Lung (tissue), 12 donors: ENCODE measurements around the gene KCNIP2. TPM values are rescaled to one million over a fixed set of nuclear protein-coding genes. Genes with fewer than 3 reads are reported as not detected.

Experiments used
- ATAC-seq: fragments of 200-7000 bp; cut with Tn5 transposase; one replicate; pipeline ENCODE4 v1.9.1; 2020; ENCODE audit warnings: moderate number of reproducible peaks; ENCODE audit not compliant: insufficient read depth, low FRiP score
- DNase-seq, 3 donors: peaks; one replicate each; pipeline ENCODE4 v3.0.0-alpha.2; 2013 to 2017
- H3K27ac ChIP-seq, 2 donors: one replicate each; pipeline ENCODE4 v1.5.1; 2013; ENCODE audit warnings: mild to moderate bottlenecking in 2 of 2, moderate library complexity in 2 of 2, control low read depth in 1 of 2, inconsistent platforms in 1 of 2, low read depth in 1 of 2, low read length in 1 of 2
- H3K27me3 ChIP-seq, 3 donors: one replicate each; pipeline ENCODE4 v1.5.1; 2013; ENCODE audit warnings: low read length in 2 of 3; ENCODE audit not compliant: control insufficient read depth in 3 of 3, insufficient read depth in 3 of 3
- H3K36me3 ChIP-seq, 4 donors: one replicate each; pipeline ENCODE4 v1.5.1; 2013; ENCODE audit warnings: low read length in 4 of 4, mild to moderate bottlenecking in 1 of 4, moderate library complexity in 1 of 4; ENCODE audit not compliant: control insufficient read depth in 4 of 4, insufficient read depth in 4 of 4
- H3K4me1 ChIP-seq, 5 donors: one replicate each; pipeline ENCODE4 v1.5.1; 2013; ENCODE audit warnings: low read length in 5 of 5, mild to moderate bottlenecking in 2 of 5, moderate library complexity in 1 of 5; ENCODE audit not compliant: control insufficient read depth in 5 of 5, insufficient read depth in 5 of 5
- H3K4me3 ChIP-seq: one replicate; pipeline ENCODE4 v1.5.1; 2013; ENCODE audit warnings: mild to moderate bottlenecking, control low read depth, moderate library complexity
- H3K9ac ChIP-seq, 2 donors: one replicate each; pipeline ENCODE4 v1.5.1; 2013; ENCODE audit warnings: low read length in 2 of 2, control low read depth in 1 of 2; ENCODE audit not compliant: insufficient read depth in 1 of 2
- H3K9me3 ChIP-seq, 4 donors: one replicate each; pipeline ENCODE4 v1.5.1; 2013; ENCODE audit warnings: low read length in 3 of 4, mild to moderate bottlenecking in 1 of 4, moderate library complexity in 1 of 4; ENCODE audit not compliant: control insufficient read depth in 4 of 4, insufficient read depth in 3 of 4
- WGBS, 2 donors: extraction: QIAGEN DNeasy Blood & Tissue Kit; methylation state at CpG; one replicate each; pipeline ENCODE4 v1.1.7; 2013; 5-methylcytosine and 5-hydroxymethylcytosine counted together
- polyA plus RNA-seq, 2 donors: library from polyadenylated mRNA; stranded (reverse); fragments of 200-250 nt; gene quantifications; one replicate each; pipeline ENCODE4 v1.2.1, GENCODE V29; 2013
- total RNA-seq, 2 donors: library from RNA; depleted of rRNA in 1 of 2; stranded (reverse); fragments of >200 nt in 1 of 2; gene quantifications; one replicate each; pipeline ENCODE4 v1.2.1, GENCODE V29; 2014 to 2021
- TF ChIP-seq, protein P1 (sequence below): IDR thresholded peaks from 2 replicates; pipeline ENCODE4 v1.5.1; 2012; ENCODE audit warnings: mild to moderate bottlenecking; ENCODE audit errors: control extremely low read depth, extremely low read depth
- donor health status: control.
- donor health status: control.
- donor health status: Bipolar disorder and iron deficiency.
- donor health status: healthy.
- donor health status: DM: yes; HTN: yes; CAD: no.

Gene KCNIP2
- total and polyA plus RNA-seq, 4 donors: 0.37 to 3.1 (median 2.1) TPM

DNA sequence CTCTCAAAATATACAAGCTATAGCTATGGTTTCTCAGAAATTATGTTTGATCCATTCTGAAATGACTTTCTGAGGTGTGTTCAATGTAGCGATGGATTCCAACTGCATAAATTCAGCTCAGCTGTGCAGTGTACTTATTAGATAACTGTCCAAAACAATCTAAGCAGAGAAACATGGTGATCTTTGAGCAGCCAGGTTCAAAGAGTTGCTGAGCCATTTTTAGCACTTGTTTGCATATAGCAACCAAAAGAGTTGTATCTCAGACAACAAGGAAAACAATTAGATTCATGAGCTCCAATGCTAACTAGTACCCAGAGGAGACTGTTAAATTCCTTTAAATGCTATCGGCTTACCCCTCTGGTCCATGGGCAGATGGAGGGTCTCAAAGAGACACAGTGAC, 15.9 kb upstream of the KCNIP2 start:
- 98 to 99% methylated on average over 2 of the region's 2 CpGs for WGBS, 2 donors
- DNase-seq (no peak), ATAC-seq (no peak)
- Histone ChIP-seq H3K27ac (no peak overlapping the region), H3K4me3 (no peak overlapping the region), H3K27me3 (no peaks in the 10 kb centered on the region), H3K9ac (no peak overlapping the region), H3K36me3 (peaks cover 0 to 4% (median 2%) of the 10 kb centered on the region in 4 donors), H3K9me3 (peaks cover 0 to 9% (median 0%) of the 10 kb centered on the region in 4 donors), H3K4me1 (peaks cover 0 to 25% (median 0%) of the 10 kb centered on the region in 5 donors)
- TF ChIP-seq, protein P1, sequence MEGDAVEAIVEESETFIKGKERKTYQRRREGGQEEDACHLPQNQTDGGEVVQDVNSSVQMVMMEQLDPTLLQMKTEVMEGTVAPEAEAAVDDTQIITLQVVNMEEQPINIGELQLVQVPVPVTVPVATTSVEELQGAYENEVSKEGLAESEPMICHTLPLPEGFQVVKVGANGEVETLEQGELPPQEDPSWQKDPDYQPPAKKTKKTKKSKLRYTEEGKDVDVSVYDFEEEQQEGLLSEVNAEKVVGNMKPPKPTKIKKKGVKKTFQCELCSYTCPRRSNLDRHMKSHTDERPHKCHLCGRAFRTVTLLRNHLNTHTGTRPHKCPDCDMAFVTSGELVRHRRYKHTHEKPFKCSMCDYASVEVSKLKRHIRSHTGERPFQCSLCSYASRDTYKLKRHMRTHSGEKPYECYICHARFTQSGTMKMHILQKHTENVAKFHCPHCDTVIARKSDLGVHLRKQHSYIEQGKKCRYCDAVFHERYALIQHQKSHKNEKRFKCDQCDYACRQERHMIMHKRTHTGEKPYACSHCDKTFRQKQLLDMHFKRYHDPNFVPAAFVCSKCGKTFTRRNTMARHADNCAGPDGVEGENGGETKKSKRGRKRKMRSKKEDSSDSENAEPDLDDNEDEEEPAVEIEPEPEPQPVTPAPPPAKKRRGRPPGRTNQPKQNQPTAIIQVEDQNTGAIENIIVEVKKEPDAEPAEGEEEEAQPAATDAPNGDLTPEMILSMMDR: no peak

DNA sequence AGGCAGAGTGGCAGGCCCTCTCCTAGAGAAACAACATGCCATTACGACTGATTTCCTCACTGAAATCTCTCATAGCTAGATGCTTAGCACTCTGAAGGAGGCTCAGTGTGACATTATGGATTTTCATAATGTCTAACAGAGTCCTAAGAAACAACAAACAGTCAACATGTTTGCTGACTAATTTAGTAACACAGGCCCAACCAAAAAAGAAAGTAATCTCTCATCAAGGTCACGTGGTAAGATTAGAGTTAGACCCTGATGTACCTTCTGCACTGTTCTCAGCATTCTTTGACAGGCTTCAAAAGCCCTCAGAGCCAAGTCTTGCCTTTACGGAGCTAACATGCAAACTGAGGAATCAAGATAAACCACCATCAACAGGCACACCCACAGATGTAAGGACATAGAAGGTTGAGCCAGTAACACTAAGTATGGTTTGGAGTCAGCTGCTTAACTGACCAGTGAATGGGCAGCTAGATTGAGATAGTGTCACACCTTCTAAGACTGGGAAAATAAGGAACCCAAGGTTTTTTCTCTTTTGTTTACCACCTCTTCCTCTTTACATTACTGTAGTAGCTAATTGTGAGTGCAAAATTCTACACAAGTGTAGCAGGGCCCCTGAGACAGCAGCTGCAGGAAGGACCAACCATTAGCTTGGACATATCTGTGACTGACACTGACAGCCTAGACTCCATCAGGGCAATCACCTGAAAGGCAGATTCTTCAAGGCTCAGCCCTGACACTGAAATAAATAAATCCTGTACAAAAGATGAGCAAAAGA, 15.3 kb upstream of the KCNIP2 start:
- ATAC-seq (no peak), DNase-seq (no peak)
- Histone ChIP-seq H3K27ac (peak overlapping the region in 1 of 2 donors; percentile 41), H3K36me3 (peaks cover 0 to 4% (median 2%) of the 10 kb centered on the region in 4 donors), H3K4me3 (no peak overlapping the region), H3K9me3 (peaks cover 0 to 9% (median 0%) of the 10 kb centered on the region in 4 donors), H3K9ac (no peak overlapping the region), H3K27me3 (no peaks in the 10 kb centered on the region), H3K4me1 (peaks cover 0 to 25% (median 0%) of the 10 kb centered on the region in 5 donors)
- WGBS, 2 donors: 83 to 85% methylated on average over 3 of the region's 3 CpGs
- TF ChIP-seq, protein P1: no peak

DNA sequence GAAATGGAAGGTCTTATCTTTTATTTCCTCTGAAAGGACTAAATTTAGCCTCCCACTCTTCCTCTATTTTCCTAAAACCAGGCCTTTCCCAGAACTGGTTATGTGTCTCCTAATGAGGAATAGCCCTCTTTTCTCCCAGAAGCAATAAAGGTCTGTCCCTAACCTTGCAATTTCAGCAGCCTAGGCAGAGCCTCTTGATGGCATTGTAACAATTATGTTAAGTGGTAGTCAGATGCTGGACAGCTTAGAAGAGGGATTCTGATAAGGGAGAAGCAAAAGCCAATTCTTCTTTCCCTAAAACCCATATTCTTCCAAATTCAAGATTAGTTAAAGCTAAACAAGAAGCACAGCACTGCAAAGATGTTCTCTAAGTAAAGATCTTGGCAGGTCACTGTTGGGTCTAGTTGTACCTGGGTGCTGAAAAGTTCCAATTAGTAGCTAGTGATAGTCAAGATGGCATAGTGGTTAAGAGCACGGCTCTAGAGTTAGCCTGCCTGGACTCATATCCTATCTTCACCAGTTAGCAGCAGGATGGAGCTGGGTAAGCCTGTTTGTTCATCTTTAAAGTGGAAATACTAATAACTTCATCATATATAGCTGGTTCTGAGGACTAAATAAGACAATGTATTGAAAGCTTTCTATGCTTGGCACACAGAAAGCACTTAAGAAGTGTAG, 14.3 kb upstream of the KCNIP2 start:
- Histone ChIP-seq H3K27me3 (no peaks in the 10 kb centered on the region), H3K4me1 (peaks cover 0 to 25% (median 0%) of the 10 kb centered on the region in 5 donors), H3K36me3 (peaks cover 0 to 4% (median 2%) of the 10 kb centered on the region in 4 donors), H3K4me3 (no peak overlapping the region), H3K9ac (no peak overlapping the region), H3K27ac (peak overlapping the region in 1 of 2 donors; percentile 41), H3K9me3 (peaks cover 0 to 9% (median 0%) of the 10 kb centered on the region in 4 donors)
- ATAC-seq: no peak
- no peak for DNase-seq
- 98 to 100% methylated on average over 1 of the region's 1 CpG for WGBS, 2 donors
- TF ChIP-seq, protein P1: no peak
